Measurements from ENCODE around the gene GALNT17.

Gene GALNT17

GRCh38 chr7:71466448-71467145 is 334.7 kb downstream of the GALNT17 start:
- DNase-seq, result no peak

GRCh38 chr7:71470326-71470725 is 338.4 kb downstream of the GALNT17 start:
- no peak for DNase-seq

DNA sequence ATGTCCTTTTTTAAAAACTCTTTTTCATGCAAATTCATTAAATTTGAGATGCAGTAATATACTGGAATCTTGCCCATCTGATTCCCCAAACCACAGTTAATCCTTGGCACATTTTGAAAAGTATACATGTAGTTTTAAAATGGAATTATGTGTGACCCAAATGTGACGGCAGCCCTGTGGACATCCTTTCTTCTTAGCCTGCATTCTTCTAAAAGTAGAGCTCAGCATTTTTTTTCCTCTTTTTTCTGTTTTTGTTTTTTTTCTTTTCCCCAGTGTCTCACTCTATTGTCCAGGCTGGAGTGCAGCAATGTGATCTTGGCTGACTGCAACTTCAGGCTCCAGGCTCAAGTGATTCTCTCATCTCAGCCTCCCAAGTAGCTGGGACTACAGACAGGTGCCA is 338.9 kb downstream of the GALNT17 start:
- no peak for DNase-seq

DNA sequence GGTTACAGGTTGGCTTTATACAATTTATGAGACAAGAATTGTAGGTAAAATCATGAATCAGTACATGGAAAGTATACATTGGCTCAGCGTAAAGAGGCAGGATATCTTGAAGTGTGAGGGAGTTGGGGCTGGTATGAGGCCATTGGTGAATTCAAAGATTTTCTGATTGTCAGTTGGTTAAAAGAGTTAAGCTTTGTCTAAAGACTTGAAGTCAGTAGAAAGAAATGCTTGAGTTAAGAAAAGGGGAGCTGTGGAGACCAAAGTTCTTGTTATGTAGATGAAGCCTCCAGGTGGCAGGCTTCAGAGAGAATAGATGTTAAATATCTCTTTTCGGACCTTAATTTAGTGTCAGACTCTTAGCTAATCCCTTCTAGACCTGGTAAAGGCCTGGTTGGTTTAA is 341.0 kb downstream of the GALNT17 start:
- DNase-seq, result no peak

- no peak for DNase-seq
These were observed 341.5 kb downstream of the GALNT17 start for GRCh38 chr7:71473366-71473967.

- DNase-seq, result no peak
These were observed 345.5 kb downstream of the GALNT17 start for GRCh38 chr7:71477441-71477840.

DNA sequence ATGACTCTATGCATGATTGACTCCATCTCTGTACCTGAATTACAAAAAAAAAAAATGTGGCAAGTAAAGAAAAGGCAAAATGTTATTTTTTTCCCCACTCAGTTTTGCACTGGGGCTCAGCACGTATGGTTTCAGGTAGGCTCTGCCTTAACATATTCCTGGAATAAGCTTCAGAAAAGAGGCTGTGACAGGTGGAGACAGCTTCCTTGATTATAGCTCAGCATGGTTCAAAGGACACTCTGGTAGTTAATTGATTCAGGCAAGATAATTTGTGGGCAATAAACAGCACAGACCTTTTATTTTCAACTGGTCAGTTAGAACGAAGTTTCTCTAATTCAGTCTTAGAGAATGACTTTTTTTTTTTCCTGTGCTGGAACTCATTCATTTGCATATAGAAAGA is 347.3 kb downstream of the GALNT17 start:
- no peak for DNase-seq

- DNase-seq, result no peak
These were observed 348.8 kb downstream of the GALNT17 start for GRCh38 chr7:71480791-71481190.

GRCh38 chr7:71482284-71482683 is 350.3 kb downstream of the GALNT17 start:
- no peak for DNase-seq

- no peak for DNase-seq
These were observed 352.4 kb downstream of the GALNT17 start for GRCh38 chr7:71484380-71484779.

DNA sequence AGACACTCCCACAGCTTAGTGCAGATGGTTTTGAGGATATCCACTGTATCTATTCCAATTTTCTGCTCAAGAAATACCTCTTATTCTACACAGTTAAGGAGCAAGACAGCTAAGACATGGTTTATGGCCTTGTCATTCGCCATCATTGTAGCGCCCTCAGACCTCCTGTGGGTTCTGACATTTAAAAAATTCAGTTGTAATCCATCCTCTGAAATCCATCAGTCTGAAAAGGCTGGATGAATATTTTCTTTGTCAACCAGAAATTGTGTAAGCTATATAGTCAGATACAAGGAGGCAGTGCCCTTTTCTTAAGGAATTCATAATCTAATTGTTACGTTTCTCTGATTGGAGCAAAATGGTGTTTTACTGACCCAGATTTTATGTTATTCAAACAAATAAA is 353.6 kb downstream of the GALNT17 start:
- DNase-seq, result no peak

DNA sequence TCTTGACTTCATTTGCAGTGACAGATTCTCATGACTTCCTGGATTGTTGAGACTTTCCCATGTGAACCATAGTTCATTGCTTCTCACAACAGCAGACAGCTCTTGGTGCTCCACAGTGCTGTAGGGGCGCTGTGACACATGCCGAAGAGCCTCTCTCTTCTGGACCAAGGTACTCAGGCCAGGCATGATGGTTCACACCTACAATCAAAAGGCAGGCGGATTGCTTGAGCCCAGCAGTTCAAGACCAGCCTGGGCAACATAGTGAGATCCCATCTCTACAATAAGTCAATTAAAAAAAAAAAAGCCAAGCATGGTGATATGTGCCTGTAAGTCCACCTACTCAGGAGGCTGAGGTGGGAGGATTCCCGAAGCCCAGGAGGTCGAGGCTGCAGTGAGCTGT is 354.5 kb downstream of the GALNT17 start:
- DNase-seq, result no peak

- DNase-seq, result no peak
These were observed 355.1 kb downstream of the GALNT17 start for GRCh38 chr7:71486856-71487628.

DNA sequence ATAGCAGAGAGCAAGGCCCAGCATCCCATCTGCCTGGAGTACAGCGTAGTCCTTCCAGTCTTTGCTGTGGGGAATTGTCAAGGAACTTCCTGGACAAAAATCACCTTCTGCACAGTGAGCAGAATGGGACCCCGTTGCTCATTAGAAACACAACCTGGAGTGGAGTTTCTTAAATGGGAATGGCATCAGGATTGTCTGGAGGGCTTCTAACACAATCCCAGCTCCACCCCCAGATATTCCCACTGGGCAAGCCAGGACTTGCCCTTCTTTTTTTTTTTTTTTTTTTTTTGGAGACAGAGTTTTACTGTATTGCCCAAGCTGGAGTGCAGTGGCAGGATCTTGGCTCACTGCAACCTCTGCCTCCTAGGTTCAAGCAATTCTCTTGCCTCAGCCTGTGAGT is 356.4 kb downstream of the GALNT17 start:
- peak in 1 of 2 experiments; percentile 6 for DNase-seq

GRCh38 chr7:71491336-71491735 is 359.4 kb downstream of the GALNT17 start:
- peak in 1 of 2 experiments; percentile 12 for DNase-seq

GRCh38 chr7:71495828-71496227 is 363.9 kb downstream of the GALNT17 start:
- peak in 1 of 2 experiments; percentile 77 for DNase-seq

DNA sequence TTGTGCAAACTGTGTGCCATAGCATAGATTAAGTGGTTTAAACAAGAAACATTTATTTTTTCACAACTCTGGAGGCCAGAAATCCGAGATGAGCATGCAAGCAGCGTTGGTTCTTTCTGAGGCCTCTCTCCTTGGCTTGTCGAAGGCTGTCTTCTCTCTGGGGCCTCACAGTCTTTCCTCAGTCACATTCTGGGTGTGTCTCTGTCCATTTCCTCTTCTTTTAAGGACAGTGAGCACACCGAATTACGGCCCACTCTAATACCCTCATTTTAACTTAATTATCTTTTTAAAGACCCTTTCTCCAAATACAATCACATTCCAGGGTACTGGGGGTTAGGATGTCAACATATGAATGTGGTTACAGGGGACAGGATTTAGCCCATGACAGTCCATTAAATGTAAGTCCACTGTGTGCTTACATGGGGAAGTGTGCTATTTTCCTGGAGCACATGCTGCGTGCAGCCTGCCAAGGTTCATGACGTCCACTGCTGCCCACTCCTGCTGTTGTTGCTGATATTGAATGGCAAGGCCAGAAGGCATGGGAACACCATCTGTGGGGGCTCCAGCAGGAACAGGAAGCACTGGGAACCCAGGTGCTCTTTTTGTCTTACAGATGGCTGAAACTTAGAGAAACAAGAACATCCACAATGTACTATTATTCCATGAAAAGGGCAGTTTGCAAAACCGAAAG is 365.5 kb downstream of the GALNT17 start:
- DNase-seq, result peak in 1 of 2 experiments; percentile 73

- no peak for DNase-seq
These were observed 366.4 kb downstream of the GALNT17 start for GRCh38 chr7:71498381-71498780.

DNA sequence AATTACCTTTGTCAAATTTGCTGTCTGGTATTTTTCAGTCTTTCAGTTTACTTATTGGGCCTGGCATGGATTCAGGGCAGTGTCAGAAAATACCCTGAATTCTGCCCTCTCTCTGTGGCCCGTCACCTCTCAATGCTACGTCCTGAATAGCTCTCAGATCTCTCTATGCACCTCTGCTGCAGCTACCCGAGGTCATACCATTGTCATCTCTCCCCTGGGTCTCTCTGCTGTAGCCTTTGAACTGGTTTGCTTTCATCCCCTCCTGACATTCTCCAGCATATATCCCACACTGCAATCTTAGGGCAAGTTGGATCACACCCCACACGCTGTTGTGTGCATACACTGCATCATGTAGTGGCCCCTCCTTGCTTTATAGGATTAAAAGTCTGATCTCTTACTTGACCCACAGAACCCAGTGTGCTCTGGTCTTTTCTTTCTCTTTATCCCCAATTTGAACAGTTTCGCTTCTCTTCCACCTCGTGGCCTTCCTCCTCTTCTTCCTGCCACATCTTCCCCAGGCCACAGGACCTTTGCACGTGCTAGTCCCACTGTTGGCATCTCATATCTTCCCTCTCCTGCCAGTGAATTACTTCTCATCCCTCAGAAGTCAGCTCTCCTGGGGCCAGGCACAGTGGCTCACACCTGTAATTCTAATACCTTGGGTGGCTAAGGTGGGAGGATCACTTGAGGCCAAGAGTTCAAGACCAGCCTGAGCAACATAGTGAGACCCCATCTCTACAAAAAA is 372.9 kb downstream of the GALNT17 start:
- DNase-seq, result no peak

- no peak for DNase-seq
These were observed 374.9 kb downstream of the GALNT17 start for GRCh38 chr7:71506822-71507221.

DNA sequence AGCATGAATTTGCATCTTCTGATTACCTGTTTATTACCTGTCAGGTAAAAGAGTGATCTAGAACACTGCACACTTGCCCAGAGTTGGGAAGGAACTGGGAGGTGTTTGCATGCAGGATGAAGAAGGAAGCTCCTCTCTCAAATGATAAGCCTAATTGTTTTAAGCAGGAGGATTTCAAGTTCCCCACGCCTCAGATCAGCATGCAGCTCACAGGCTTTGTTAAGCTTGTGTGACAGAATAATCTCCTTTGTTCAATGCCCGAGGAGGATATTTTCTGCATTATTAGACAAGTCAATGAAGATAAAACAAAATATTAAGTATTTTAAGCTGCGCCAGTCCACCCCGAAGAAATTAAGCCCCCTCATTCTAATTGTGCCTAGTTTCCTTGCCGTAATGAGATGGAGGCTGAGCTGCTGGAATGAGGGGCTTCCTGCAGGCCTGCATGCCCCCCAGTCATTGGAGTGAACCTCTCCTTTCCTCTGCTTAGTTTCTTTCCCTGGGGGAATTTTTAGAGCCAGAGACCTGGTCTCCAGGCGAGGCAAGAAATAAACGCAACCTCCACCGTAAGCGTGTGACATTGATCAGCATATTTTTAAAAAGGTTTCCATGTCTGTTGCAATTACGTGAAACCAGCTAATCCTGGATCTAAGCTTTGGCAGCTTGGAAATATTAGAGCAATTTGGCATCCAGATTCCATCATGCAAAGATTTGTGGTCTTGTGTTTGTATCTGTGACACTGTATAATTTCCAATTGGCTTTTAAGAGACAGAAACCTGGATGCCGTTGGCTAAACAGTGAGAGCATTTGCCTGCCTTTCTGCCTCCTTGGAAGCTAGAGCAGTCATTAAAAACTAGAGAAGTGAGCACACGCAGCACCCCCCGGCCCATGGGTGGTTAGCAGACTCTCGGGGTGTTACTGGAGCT is 376.0 kb downstream of the GALNT17 start:
- DNase-seq, result no peak

GRCh38 chr7:71509381-71509780 is 377.4 kb downstream of the GALNT17 start:
- DNase-seq, result no peak

Measured in NCI-H524 (cell line).